ENCODE measurements around the gene PLEKHN1. TPM values are rescaled to one million over a fixed set of nuclear protein-coding genes. Genes with fewer than 3 reads are reported as not detected.
"Not testable (repeated sequence)": the region's sequence is repeated elsewhere in the genome, so short reads cannot be mapped to it uniquely, and the experiment has no call there.

Gene PLEKHN1
- total RNA-seq, 1 experiment from 2014 or later: 0.11 TPM

DNA sequence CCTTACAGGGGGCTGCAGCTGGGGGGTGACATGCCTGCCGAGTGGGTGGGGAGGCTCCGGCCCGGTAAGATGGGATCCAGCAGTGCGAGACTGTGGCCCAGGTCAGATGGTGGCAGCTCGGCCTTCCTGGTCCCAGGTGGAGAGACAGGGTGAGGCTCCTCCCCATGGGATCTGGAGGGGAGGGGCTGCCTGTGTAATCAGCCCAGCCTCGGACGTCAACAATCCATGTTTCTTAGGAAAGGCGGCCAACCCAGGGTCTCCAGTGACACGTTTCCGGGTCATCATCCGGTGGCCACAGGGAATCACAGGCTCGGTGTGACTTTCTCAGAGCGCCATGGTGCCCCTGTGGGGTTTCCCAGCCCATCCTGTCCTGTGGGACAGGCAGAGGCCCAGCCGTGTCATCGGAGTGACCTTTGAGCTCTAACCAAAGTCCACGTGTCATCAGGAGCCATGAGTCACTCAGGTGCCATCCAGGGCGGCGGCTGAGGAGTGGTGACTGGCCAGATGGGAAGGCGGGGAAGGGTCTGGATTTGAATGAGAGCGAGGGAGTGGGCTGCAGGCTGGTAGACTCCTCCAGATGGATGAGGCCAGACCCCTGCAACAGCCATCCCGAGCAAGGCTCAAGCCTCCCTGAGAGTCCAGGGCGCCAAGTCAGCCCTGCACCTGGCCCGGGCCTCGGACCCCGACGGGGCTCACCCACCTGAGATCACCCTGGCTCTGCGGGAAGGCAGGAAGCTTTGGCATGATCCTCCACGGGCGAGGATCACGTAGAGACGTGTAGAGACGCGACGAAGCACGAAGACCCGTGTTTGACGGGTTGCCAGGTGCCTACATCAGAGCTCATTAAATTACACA, 40.2 kb downstream of the PLEKHN1 start:
- no peak for DNase-seq (ENCODE audit: low read depth)

DNA sequence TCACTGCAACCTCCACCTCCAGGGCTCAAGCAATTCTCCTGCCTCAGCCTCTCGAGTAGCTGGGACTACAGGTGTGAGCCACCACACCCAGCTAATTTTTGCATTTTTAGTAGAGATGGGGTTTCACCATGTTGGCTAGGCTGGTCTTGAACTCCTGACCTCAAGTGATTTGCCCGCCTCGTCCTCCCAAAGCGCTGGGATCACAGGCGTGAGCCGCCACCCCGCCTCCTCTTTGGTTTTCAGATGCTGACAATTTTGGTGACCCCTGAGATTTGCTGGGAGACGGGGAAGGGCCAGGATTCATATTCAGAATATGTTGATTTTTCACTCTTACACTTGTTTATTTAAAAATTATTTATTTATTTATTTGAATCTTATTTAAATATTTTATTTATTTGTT, 43.8 kb downstream of the PLEKHN1 start:
- not testable (repeated sequence) for DNase-seq (ENCODE audit: low read depth)

DNA sequence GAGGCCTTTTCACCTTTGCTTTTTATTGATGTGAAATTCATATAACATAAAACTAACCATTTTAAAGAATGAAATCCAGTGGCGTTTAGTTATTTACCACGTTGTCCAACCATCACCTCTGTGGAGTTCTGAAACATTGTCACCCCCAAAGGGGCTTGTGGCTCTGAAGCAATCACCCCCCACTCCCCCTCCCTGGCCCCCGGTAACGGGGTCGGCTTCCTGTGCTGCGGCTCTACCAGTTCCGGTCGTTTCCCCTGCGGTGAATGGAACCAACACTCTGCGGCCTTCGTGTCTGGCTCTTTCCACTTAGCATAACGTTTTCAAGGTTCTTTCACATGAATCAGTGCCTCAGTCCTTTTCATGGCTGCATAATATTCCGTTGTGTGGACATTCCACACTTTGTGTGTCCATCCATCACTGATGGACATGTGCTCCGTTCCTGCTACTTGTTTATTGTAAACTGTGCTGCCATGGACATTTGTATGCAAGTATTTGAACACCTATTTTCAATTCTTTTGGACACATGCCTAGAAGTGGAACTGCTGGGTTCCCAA, 45.2 kb downstream of the PLEKHN1 start:
- DNase-seq (ENCODE audit: low read depth): no peak

DNA sequence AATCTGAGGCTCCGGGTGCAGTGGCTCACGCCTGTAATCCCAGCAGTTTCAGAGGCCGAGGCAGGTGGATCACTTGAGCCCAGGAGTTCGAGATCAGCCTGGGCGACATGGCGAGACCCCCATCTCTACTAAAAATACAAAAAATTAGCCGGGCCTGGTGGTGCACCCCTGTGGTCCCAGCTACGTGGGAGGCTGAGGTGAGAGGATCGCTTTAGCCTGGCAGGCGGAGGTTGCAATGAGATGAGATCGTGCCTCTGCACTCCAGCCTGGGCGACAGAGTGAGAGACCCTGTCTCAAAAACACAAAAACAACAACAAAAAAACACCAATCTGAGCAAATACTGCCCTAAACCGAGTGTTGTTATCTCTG, 46.4 kb downstream of the PLEKHN1 start:
- not testable (repeated sequence) for DNase-seq (ENCODE audit: low read depth)

DNA sequence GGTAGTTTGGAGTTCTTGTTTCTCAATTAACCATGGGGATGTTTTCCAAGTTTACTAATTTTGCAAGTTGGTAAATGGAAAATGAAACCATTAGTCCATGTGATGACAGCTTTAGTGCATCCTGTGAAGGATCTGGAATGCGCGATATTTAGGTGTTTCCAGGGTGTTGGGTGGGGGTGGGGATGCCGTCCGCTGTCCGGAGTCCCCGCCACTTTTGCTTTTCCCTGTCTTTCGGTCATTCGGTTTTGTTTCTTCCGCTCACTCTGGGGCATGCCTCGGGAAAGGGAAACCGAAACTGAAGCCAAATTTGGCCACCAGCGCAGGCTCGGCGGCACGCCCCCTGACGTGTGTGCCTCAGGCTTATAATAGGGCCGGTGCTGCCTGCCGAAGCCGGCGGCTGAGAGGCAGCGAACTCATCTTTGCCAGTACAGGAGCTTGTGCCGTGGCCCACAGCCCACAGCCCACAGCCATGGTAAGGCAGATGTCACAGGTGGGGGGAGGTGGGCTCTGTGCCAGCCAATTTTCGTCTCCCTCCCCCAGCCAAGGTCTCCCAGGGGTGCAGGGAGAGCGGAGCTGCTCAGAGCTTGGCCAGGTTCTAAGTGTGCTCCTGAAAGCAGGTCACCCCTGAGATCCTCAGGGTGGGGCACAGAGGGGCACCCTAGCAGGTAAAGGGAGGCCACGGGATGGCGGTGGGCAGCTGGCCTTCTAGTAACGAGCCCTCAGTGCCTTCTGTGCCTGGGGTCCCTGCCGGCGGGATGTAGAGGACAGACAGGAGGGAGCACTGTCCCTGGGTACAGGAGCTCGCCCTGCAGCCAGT, 47.0 kb downstream of the PLEKHN1 start, which contains the start of gene ISG15:
ISG15 (plus strand) TSS at position 393 of the 817 bp plus-strand sequence; CDS start at position 470, 77 bp downstream.
- peak; percentile 96 for DNase-seq (ENCODE audit: low read depth)

DNA sequence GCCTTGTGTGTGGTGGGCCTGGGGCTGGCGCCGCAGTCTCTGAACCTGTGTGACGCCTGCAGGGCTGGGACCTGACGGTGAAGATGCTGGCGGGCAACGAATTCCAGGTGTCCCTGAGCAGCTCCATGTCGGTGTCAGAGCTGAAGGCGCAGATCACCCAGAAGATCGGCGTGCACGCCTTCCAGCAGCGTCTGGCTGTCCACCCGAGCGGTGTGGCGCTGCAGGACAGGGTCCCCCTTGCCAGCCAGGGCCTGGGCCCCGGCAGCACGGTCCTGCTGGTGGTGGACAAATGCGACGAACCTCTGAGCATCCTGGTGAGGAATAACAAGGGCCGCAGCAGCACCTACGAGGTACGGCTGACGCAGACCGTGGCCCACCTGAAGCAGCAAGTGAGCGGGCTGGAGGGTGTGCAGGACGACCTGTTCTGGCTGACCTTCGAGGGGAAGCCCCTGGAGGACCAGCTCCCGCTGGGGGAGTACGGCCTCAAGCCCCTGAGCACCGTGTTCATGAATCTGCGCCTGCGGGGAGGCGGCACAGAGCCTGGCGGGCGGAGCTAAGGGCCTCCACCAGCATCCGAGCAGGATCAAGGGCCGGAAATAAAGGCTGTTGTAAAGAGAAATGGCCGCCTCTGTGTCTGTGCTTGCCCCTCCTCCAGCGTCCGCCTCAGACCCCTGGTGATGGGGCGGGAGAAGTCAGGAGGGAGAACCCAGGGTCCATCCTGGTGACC, 47.8 kb downstream of the PLEKHN1 start:
- peak; percentile 17 for DNase-seq (ENCODE audit: low read depth)

DNA sequence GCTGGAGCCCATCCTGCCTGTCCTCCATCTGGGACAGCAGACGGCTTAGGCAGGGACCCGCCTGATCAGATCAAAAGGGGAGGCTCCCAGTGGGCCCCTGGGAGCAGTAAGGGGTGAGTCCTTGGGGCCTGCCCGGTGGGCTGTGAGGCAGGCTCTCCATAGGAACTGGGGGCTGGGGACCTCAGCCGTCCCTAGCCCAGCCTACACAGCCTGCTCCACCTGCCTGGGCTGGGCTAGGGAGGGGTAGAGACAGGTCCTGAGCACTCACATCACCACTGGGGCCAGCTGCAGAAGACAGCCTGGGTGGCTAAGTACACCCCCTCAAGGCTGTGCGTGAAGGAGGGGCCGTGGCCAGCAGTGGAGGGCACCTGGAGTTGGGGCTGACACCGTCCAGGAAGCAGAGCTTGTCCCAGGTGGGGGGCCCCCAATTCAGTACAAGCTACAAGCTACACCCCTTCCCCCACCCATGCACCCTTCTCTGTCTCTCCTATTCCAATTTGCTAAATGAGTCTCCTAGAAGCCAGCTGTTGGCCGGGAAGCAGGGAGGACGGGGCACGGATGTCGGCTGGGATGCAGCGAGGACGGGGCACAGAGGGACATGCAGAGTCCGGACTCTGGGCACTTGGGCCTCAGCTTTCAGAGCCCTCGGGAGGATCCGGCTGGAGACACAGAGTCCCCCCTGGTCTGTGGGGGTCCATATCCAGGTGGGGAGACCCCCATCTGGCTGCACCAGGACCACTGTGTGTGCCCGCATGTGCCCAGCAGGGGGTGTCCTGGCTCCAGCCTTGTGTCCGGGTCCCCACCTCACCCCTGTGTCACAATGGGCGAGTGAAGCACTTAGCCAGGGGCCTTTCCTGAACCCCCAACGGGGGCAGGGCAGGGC, 48.8 kb downstream of the PLEKHN1 start:
- peak; percentile 51 for DNase-seq (ENCODE audit: low read depth)

DNA sequence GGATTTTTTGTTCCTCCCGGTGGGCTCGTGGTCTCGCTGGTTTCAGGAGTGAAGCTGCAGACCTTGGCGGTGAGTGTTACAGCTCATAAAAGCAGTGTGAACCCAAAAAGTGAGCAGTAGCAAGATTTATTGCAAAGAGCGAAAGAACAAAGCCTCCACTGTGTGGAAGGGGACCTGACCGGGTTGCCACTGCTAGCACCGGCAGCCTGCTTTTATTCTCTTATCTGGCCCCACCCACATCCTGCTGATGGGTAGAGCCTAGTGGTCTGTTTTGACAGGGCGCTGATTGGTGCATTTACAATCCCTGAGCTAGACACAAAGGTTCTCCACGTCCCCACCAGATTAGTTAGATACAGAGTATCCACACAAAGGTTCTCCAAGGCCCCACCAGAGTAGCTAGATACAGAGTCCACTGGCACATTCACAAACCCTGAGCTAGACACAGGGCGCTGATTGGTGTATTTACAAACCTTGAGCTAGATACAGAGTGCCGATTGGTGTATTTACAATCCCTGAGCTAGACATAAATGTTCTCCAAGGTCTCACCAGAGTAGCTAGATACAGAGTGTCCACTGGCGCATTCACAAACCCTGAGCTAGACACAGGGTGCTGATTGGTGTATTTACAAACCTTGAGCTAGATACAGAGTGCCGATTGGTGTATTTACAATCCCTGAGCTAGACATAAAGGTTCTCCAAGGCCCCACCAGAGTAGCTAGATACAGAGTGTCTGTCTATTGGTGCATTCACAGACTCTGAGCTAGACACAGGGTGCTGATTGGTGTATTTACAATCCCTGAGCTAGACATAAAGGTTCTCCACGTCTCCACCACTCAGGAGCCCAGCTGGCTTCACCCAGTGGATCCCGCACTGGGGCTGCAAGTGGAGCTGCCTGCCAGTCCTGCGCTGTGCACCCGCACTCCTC, 51.4 kb downstream of the PLEKHN1 start:
- not testable (repeated sequence) for DNase-seq (ENCODE audit: low read depth)

DNA sequence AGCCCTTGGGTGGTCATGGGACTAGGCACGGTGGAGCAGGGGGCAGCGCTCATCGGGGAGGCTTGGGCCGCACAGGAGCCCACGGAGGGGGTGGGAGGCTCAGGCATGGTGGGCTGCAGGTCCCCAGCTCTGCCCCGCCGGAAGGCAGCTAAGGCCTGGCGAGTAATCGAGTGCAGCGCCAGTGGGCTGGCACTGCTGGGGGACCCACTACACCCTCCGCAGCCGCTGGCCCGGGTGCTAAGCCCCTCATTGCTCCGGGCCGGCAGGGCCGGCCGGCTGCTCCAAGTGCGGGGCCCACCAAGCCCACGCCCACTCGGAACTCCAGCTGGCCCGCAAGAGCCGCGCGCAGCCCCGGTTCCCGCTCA, 52.0 kb downstream of the PLEKHN1 start:
- DNase-seq (ENCODE audit: low read depth): not testable (repeated sequence)

DNA sequence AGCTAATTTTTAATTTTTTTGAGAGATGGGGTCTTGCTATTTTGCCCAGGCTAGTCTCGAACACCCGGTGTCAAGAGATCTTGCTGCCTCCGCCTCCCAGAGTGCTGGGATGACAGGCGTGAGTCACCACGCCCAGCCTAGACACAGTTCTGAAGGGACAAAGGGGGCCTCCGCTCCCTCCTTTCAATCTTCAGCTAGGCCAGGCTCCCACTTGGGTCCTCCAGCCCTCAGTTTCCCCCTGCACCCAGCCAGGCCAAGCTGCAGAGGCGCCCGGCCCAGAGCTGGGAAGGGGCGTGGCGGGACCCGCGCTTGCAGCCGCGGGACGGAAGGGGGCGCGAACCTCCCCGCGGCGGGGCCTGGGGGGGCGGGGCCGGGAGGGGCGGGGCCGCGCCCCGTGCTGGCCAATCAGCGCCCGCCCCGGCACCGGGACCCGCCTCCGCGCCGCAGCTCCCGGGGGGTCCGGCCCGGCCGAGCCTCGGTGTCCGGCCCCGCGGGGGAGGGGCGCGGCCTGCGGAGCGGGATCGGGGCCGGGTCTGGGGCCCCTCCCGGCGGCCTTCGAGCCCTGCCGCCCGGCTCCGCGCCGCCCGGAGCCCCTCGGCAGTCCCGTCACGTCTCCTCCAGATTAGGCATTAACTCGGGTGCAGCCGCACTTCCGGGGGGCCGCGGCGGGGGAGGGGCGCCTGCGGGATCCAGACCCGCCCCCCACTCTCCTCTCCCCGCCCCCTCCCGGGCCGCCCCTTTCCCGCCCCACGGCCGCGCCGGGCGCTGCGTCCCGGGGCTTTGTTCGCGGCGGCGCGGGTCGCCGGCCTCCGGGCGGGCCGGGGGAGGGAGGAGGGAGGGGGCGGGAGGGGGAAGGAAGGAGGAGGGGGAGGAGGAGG, 53.1 kb downstream of the PLEKHN1 start:
- DNase-seq (ENCODE audit: low read depth): peak; percentile 93

DNA sequence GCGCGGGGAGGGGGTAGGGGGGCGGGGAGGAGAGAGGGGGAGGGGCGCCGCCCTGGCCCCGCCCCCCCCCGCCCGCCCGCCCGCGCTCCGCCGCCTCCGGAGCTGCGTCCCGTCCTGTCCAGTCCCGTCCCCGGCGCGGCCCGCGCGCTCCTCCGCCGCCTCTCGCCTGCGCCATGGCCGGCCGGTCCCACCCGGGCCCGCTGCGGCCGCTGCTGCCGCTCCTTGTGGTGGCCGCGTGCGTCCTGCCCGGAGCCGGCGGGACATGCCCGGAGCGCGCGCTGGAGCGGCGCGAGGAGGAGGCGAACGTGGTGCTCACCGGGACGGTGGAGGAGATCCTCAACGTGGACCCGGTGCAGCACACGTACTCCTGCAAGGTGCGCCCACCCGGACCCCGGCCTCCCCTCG, 53.7 kb downstream of the PLEKHN1 start, which contains the start of gene AGRN:
AGRN (plus strand) TSS at position 121 of the 405 bp plus-strand sequence; CDS start at position 174, 53 bp downstream.
- DNase-seq (ENCODE audit: low read depth): peak; percentile 67

DNA sequence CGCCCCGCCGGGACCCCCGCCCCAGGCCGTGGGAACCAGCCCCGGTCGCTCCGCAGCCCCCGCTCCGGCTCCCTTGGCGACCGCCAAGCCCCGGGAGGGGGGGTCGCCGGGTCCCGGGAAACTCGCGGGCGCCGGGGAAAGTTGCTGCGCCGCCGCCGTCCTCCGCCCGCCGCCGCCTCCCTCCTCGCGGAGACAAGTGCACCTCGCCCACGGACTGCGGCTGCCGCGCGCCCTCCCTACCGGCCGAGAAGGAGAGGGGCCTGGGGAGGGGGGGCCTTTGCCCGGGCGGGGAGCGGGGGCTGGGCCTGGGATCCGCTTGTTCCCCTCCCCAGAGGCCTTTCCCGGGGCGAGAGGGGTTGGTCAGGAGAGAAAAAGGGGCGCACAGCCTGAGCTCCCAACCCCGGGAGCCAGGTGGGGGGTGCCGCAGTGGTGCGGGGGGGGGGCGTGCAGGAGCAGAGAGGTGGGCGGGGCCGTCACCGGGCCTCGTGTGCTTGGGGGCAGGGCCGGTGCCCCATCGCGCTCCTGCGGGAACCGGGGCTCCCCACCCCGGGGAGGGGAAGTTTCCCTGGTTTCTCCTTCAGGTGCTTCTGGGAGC, 54.2 kb downstream of the PLEKHN1 start:
- DNase-seq (ENCODE audit: low read depth): peak; percentile 55

DNA sequence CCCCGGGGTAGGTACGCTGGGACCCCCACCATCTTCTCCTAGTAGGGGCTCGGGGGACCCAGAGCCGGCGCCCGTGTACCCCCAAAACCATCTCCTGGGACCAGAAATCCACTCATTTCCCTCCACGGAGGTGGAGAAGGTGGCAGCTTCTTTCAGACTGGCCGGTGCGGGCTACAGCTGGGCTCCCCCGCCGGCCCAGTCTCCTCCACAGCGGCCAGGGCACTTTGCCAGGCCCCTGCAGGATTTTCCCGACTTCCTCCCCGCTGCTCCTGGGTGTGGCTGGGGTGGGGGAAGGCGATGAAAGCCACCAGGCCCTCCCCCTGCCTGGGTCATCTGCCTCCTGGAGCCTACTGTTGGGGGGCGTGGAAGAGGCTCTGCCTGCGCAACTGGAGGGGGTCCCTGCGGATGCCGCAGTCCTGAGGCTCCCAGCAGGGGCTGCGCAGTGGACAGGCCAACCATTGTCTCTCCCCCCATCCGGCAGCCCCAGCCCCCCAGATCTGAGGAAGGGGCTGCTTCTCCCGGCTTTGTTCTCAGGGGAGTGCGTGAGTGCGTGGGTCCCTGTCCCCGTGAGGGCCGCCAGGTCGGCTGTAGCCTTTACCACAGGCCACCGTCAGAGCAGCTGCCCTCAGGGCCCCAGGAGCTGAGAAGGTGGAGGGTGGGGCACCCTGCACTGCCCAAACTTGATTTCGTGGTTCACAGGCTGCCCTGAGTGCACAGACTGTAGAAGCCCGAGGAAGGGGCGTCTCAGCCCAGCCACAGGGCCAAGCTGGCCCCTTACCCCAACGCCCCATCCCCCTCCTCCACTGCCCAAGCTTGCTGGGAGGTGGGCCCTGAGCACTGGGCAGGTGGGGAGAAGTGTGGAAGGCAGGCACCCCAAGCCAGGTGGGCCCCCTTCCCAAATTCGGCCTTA, 55.0 kb downstream of the PLEKHN1 start:
- peak; percentile 95 for DNase-seq (ENCODE audit: low read depth)

DNA sequence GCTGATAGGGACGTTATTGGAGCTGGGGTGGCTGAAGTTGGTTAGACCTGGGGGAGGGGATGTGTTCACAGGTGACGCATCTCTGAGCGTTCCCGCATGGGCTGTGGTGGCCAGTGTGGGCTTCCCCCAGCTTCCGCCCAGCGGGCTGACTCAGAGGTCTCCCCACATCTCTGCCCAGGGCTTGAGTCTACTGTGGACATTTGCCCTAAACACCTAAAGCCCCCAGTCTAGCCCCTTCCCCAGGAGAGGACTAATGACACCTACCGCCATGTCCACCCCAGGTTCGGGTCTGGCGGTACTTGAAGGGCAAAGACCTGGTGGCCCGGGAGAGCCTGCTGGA, 55.6 kb downstream of the PLEKHN1 start:
- DNase-seq (ENCODE audit: low read depth): peak; percentile 89

DNA sequence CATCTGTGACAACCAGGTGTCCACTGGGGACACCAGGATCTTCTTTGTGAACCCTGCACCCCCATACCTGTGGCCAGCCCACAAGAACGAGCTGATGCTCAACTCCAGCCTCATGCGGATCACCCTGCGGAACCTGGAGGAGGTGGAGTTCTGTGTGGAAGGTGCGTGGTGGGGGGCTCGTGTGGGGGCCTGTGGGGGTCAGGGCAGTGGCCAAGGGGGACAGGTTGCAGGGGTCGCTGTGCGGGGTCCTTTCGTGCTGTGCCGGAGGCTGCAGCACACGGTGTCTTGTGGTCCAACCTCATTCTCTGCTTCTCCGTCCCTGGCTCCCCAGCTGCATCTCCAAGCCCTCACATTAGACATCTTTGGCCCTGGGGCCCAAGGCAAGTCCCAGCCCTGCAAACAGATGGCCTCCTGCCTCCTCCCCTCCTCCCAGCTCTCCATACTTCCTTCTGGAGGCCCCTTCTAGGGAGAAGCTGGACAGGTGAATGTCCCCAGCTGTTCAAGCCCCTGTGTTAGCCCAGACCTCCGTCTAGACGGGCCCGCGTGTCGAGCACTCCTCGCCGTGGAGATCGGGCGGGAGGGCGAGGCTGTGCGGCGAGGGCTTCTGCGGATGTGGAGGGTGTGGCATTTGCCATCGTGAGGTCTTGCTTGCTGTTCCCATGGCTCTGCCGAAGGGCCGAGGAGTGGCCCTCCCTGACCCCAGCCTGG, 56.2 kb downstream of the PLEKHN1 start:
- DNase-seq (ENCODE audit: low read depth): no peak

DNA sequence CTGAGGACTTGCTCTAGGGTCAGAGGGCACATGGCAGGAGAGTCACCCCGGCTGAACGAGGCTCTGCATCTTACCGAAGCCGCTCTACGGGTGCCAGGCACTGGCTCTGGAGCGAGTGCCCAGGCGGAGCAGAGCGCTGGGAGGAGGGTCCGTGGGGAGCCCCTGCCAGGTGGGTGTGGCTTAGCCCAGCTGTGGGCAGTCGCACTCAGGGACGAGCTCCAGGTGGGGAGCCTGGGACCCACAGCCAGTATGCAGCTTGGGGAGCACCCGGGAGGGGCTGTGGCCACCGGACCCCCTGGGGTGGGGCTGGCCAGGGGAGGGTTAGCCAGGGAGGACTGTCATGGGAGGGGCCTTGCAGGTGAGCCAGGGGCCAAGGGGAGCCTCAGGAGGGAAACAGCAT, 57.4 kb downstream of the PLEKHN1 start:
- DNase-seq (ENCODE audit: low read depth): no peak

Measured in Daoy (cell line).